Right hindlimb (tissue), 1 donor: ENCODE data around the gene METTL26.

Source experiments
- DNase-seq: peaks from one replicate; pipeline ENCODE4 v3.0.0-alpha.2; 2018

METTL26 gene

DNA sequence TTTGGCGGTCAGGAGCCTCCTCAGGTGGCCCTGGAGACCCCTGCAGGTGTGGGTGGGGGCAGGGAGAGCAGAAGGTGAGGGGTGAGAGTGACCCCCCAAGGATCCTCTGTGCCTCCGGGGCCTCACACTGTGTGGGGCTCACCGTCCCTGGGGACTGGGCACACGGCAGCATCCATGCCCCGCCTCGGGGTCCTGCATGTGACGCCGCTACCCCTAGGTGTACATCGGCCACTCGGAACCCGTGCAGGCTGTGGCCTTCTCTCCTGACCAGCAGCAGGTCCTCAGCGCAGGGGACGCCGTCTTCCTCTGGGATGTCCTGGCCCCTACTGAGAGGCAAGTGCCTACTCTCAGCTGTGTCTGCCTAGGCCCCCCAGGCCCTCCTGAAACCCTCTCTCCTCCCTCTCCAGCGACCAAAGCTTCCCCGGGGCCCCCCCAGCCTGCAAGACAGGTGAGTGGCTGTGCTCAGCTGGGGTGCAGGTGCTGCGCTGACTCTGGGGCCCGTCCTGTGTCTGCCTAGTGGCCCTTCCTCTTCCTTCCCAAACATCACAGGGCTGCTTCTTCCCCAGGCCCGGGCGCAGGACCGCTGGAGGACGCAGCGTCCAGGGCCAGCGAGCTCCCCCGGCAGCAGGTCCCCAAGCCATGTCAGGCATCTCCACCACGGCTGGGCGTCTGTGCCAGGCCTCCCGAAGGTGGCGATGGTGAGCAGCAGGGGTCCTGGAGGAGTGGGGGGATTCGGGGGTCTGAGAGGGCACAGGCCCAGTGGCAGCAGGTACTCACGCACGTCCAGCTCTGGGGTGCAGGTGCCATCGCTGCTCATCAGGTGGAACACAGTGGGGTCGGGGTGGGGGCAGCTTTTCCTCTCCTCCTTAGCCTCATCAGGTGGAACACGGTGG lies 22.8 kb upstream of the METTL26 start:
- DNase-seq: no peak

GRCh38 chr16:657487-657886 lies 21.4 kb upstream of the METTL26 start:
- DNase-seq: no peak

DNA sequence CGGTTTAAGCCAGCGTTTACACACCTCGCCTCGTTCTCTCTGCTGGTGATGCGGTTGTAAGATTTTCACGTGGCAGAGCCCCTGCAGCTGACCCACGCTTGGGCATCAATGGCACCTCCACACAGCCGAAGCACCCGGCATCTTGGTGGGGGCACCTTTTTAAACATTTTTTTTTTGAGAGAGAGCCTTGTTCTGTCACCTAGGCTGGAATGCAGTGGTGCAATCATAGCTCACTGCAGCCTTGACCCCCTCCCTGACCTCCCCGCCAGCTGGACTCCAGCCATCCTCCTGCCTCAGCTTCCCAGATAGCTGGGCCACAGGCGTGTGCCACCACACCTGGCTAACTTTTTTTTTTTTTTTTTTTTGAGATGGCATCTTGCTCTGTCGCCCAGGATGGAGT lies 17.9 kb upstream of the METTL26 start:
- no peak for DNase-seq

DNA sequence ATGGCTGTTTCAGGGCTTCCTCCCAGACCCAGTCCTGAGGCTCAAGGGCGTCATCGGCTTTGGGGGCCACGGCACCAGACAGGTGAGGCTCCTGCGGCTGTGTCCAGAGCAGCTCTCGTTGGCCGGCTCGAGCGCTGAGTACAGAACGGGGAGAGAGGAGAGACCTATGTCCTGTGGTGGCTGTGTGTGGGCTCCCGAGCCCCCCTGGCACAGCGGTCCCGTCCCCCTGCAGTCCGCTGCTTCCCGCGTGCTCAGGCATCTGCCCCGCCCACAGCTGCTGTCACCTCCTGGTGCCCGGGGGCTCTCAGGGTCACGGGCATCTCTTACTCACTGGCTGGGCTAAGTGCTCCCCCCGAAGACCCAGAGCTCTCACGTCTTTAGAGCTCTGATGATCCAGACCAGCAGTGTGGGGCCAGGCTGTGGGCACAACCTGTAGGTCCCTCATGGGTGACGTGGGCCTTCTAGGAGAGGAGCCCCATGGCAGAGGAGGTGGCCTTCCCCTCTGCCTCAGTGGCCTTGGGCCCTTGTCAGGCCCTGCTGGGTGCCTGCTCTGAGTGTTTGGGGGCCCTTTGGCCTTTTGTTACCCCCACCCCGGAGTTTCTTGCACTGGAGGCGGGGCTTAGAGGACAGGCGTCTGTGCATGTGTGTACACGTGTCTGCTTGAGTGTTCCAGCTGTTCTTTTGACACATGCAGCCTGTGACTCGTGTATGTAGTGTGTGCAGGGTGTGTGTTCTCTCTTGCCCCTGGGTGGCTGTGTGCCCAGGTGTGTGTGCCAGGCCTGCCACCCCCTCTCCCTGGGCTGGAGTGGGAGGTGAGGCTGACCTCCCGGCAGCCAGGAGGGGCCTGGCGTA lies 16.6 kb upstream of the METTL26 start:
- no peak for DNase-seq

DNA sequence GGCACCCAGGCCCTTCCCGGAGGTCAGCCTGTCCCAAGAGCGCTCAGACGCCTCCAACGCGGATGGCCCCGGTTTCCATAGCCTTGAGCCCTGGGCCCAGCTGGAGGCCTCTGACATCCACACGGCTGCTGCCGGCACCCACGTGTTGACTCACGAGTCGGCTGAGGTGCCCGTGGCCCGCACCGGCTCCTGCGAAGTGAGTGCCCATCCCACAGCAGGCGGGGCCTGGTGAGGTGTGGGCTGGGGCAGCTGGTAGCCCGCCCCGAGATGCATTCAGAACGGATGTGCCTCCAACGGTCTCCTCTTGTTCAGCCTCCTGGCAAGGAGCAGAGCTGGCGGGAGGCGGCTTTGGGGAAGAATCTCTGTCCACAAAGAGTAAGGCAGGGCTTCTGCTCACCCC lies 15.7 kb upstream of the METTL26 start:
- no peak for DNase-seq

DNA sequence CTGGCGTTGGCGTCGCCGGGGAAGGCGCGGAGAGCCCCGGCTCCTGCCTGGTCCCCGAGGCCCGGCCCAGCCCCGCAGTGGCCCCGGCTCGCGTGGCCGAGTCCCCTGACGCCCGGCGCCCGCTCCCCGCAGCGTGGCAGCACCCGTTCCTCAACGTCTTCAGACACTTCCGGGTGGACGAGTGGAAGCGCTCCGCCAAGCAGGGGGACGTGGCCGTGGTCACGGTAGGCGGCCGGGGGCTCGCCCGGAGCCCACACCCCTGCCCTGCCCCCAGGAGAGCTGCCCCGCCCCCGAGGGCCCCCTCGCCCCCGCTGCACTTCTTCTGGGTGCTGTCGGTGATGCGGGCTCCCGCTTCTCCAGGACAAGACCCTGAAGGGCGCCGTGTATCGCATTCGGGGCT lies 13.5 kb upstream of the METTL26 start:
- DNase-seq: no peak

GRCh38 chr16:648781-649589 lies 12.9 kb upstream of the METTL26 start, which contains the start of gene WDR90:
WDR90 (plus strand) TSS chr16:649365; CDS start chr16:649417, 52 bp downstream.
- peak; percentile 95 for DNase-seq

- no peak for DNase-seq
Observed at GRCh38 chr16:648071-648780, 12.1 kb upstream of the METTL26 start.

DNA sequence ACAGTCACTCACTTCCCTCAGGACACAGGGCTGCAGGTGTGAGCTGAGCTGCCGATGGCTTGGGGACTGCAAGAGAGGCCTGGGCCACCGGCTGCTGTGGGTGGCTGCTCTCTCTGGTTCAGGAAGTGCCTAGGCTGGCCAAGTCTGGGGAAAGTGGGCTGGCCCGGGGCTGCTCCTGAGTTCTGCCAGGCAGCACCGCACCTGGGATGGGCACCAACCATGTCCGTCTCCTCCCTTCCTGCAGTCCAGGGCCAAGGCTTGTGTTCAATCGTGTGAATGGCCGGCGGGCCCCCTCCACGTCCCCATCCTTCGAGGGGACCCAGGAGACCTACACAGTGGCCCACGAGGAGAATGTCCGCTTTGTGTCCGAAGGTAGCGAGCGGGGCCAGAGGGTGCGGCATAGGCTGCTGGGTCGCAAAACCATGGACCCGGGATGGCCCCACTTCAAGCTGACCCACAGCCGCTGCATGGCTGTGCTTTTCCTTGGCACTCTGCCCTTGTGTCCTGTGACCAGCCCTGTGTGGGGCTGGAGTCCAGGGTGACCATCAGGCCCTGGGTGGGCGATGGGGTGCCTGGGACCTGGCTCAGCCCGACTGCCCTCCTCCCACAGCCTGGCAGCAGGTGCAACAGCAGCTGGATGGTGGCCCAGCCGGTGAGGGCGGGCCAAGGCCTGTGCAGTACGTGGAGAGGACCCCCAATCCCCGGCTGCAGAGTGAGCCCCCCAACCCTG lies 11.2 kb upstream of the METTL26 start:
- no peak for DNase-seq

DNA sequence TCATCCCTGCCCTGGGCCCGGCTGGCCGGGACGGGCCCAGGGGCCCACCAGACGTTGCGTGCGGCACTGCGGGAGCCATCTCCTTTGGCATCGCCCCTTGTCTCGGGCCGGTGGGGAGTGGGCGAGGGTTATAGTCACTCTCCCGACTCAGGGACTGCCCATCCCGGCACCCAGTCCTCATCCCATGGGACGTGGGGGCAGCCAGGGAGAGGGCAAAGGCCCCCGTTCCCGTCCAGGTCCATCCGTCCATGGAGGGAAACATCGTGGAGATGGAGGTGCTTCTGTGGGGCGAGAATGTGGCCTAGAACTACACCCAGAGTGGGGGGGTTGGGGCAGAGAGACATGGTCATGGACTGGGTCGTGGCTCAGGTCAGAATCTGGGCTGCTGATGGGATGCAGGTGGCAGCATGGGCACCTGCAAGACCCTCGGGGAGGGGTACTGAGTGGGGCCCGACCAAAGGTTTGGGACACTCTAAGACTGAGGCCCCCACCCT lies 10.6 kb upstream of the METTL26 start:
- no peak for DNase-seq

DNA sequence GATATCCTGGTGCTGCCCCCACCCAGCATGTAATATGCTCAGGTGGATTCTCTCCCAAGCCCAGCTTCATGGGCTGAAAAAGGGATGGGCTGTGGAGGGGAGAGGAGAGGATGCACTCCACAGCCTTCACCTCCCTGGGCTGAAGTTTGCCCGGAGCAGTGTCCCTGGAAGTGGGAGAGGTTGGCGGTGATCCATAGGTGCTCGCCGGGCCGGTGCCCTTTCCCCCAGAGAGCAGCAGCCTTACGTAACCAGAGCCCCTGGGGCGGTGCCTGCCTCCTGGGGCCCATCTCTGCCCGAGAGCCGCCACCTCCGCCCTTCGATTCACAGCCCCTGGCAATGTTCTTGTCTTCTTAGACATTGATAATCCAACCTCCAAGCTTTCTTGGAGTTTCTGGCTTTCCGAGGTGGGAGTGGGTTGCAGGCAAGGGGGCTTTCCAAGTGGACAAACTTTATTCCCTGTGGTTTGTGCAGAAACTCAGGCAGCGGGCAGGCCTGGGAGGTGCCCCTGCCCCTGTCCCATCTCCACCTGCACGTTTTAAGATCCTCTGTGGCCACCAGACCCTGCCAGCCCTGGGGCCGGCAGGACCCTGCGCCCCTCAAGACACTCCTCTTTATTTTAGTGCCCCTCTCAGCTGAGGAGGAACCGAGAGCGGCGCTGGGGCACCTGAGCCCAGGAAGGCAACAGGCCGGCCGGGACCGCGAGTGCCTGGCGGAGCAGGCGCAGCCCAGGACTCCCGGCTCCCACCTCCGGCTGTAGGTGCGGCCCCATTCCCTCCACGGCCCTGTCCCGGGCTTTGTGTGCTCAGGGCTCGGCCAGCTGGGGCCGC lies 10.0 kb upstream of the METTL26 start:
- DNase-seq: no peak

- DNase-seq: no peak
Observed at GRCh38 chr16:644556-644955, 8.5 kb upstream of the METTL26 start.

GRCh38 chr16:643050-643368 lies 6.9 kb upstream of the METTL26 start:
- DNase-seq: no peak

DNA sequence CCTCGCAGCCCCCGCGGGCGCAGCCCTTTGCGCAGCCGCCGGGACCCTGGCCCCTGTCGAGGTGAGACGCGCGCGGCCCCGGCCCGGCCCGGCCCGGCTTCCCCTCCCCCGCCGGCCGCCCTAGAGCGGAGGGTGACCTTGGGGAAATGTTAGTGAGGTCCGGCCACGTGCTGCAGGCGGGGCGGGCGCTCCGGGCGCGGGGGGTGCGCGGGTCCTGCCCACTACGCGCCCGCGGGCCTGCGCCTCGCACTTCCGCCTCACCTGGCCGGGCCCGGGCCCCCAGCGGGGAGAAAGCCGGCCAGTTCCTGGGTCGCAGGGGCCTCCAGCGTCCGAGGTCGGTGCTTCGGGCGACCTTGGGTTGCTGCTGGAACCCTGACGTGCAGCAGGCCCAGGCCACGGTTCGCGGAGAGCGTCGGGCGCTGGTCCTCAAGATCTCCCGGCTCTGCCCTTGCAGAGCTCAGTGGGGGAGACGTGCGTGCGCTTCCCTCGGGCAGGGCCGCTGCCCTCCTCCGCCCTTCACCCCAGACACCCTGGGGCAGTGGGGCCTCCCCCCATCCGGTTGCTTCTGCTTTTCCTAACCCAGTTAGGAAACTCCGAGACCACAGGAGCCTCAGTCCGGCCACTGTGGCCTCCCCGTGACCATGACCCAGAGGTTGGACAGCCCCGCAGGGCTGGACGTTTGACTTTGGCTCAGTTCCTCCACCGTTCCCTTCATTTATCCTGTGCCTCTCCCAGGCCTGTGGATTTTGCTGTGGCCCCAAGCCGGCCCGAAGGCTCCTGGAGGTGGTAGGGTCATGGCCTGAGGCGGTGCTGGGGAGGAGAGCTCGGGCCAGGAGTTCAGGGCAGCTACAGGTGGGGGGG lies 6.3 kb upstream of the METTL26 start:
- no peak for DNase-seq

- DNase-seq: peak; percentile 84
Observed at GRCh38 chr16:641326-642188, 5.5 kb upstream of the METTL26 start, which contains the start of gene MCRIP2. MCRIP2 (plus strand) TSS chr16:641828; CDS start chr16:641992, 164 bp downstream.

DNA sequence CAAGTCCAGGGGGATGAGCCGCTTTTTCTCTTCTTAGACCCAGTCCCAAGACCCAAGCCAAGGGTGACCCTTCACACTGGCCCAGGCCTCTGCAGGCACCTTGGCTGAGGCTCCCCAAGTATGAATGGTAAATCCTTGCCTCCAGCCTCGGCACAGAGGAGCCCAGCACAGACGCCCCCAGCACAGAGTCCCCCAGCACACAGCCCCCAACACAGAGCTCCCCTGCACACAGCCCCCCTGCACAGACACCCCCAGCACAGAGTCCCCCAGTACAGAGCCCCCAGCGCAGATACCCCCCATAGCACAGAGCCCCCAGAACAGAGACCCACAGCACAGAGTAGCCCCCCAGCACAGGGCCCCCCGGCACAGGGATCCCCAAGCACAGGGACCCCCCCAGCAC lies 4.5 kb upstream of the METTL26 start:
- no peak for DNase-seq

DNA sequence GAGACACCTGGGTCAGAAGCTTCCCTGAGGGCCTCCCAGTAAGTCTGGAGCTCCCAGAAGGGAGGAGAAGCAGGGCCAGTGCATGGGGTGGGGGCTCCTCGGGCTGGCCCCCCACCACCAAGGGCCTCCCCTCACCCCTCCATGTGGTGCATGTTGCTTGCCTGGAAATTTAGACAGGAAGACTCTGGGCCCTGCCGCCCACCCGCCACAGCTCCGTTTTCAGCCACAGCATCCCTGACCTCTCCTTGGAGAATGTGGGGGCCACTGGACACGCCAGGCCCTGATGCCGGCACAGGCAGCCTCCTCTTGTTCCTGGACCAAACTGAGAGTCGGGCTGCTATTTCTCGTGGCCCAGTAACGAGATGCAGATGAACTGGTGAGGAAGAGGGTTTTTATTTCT lies 2.7 kb upstream of the METTL26 start:
- no peak for DNase-seq

- DNase-seq: no peak
Observed at GRCh38 chr16:638034-638543, 2.0 kb upstream of the METTL26 start.
